SK-N-SH treated with all-trans-retinoic acid at 6 μM for 48 hours (cell line): ENCODE results near the gene ETF1.

Experiments used
- ATAC-seq: fragments of 200-7000 bp; cut with Tn5 transposase; 3 replicates; pipeline ENCODE4 v1.9.1; 2020; ENCODE audit warnings: mild to moderate bottlenecking, moderate library complexity
- ARNTL ChIP-seq: fragments of 450-650 bp; formaldehyde crosslinking; IDR thresholded peaks from 2 replicates; pipeline ENCODE4 v1.5.0; 2020; ENCODE audit warnings: low read depth, mild to moderate bottlenecking, moderate library complexity, borderline replicate concordance
- BACH2 ChIP-seq: fragments of 250-450 bp; sonication (Bioruptor Pico); IDR thresholded peaks from 2 replicates; pipeline ENCODE4 v1.9.0; 2021; ENCODE audit warnings: mild to moderate bottlenecking, borderline replicate concordance
- CSDC2 ChIP-seq: fragments of 250-450 bp; sonication (Bioruptor Pico); IDR thresholded peaks from 2 replicates; pipeline ENCODE4 v1.5.0; 2020; ENCODE audit warnings: mild to moderate bottlenecking, moderate library complexity
- ESRRG ChIP-seq: fragments of 250-450 bp; sonication (Bioruptor Pico); IDR thresholded peaks from 2 replicates; pipeline ENCODE4 v1.6.1; 2021; ENCODE audit warnings: mild to moderate bottlenecking
- GLIS3 ChIP-seq: fragments of 250-450 bp; sonication (Bioruptor Pico); IDR thresholded peaks from 2 replicates; pipeline ENCODE4 v1.5.0; 2020; ENCODE audit warnings: mild to moderate bottlenecking, moderate library complexity
- ISL1 ChIP-seq: fragments of 250-450 bp; sonication (Bioruptor Pico); IDR thresholded peaks from 2 replicates; pipeline ENCODE4 v2.1.2; 2022; ENCODE audit warnings: mild to moderate bottlenecking, moderate library complexity
- OSR1 ChIP-seq: fragments of 250-450 bp; sonication (Bioruptor Pico); IDR thresholded peaks from 2 replicates; pipeline ENCODE4 v1.8.0; 2022; ENCODE audit warnings: moderate library complexity, mild to moderate bottlenecking, inconsistent platforms
- RARB ChIP-seq: fragments of 250-450 bp; sonication (Bioruptor Pico); IDR thresholded peaks from 2 replicates; pipeline ENCODE4 v1.8.0; 2021; ENCODE audit warnings: mild to moderate bottlenecking, moderate library complexity
- SNAI2 ChIP-seq: fragments of 250-450 bp; sonication (Bioruptor Pico); IDR thresholded peaks from 2 replicates; pipeline ENCODE4 v1.5.0; 2020; ENCODE audit warnings: mild to moderate bottlenecking, moderate library complexity
- TCF4 ChIP-seq: fragments of 250-450 bp; sonication (Bioruptor Pico); IDR thresholded peaks from 2 replicates; pipeline ENCODE4 v1.8.0; 2021; ENCODE audit warnings: mild to moderate bottlenecking, moderate library complexity, borderline replicate concordance
- TOX ChIP-seq: fragments of 250-450 bp; sonication (Bioruptor Pico); IDR thresholded peaks from 2 replicates; pipeline ENCODE4 v1.8.0; 2021; ENCODE audit warnings: mild to moderate bottlenecking, moderate library complexity, borderline replicate concordance
- ZC3H10 ChIP-seq: fragments of 250-450 bp; sonication (Bioruptor Pico); IDR thresholded peaks from 2 replicates; pipeline ENCODE4 v1.5.1; 2021; ENCODE audit warnings: mild to moderate bottlenecking, moderate library complexity
- ZFP3 ChIP-seq: fragments of 250-450 bp; sonication (Bioruptor Pico); IDR thresholded peaks from 2 replicates; pipeline ENCODE4 v1.5.0; 2020; ENCODE audit warnings: mild to moderate bottlenecking, moderate library complexity
- ZFP30 ChIP-seq: fragments of 450-650 bp; formaldehyde crosslinking; IDR thresholded peaks from 2 replicates; pipeline ENCODE4 v1.5.0; 2022; ENCODE audit warnings: mild to moderate bottlenecking, moderate library complexity
- ZNF565 ChIP-seq: fragments of 450-650 bp; formaldehyde crosslinking; conservative IDR thresholded peaks from 2 replicates; pipeline ENCODE4 v1.5.0; 2020; ENCODE audit warnings: low read depth, mild to moderate bottlenecking, moderate library complexity
- ZNF70 ChIP-seq: fragments of 450-650 bp; formaldehyde crosslinking; IDR thresholded peaks from 2 replicates; pipeline ENCODE4 v1.5.0; 2020; ENCODE audit warnings: mild to moderate bottlenecking, moderate library complexity
- ZNF8 ChIP-seq: fragments of 450-650 bp; formaldehyde crosslinking; IDR thresholded peaks from 2 replicates; pipeline ENCODE4 v1.5.0; 2020; ENCODE audit warnings: mild to moderate bottlenecking, moderate library complexity
- TF ChIP-seq, protein P1 (sequence below): fragments of 250-450 bp; sonication (Bioruptor Pico); IDR thresholded peaks from 2 replicates; pipeline ENCODE4 v1.8.0; 2021; ENCODE audit warnings: low read depth, mild to moderate bottlenecking, moderate library complexity, borderline replicate concordance
- TF ChIP-seq, protein P2 (sequence below): fragments of 250-450 bp; sonication (Bioruptor Pico); IDR thresholded peaks from 2 replicates; pipeline ENCODE4 v1.5.0; 2020; ENCODE audit warnings: mild to moderate bottlenecking, moderate library complexity
- TF ChIP-seq, protein P3 (sequence below): fragments of 250-450 bp; sonication (Bioruptor Pico); IDR thresholded peaks from 2 replicates; pipeline ENCODE4 v1.5.1; 2020; ENCODE audit warnings: low read depth, mild to moderate bottlenecking, moderate library complexity
- TF ChIP-seq, protein P4 (sequence below): fragments of 250-450 bp; sonication (Bioruptor Pico); IDR thresholded peaks from 2 replicates; pipeline ENCODE4 v1.8.0; 2020; ENCODE audit warnings: mild to moderate bottlenecking, moderate library complexity, borderline replicate concordance

The ETF1 gene

DNA sequence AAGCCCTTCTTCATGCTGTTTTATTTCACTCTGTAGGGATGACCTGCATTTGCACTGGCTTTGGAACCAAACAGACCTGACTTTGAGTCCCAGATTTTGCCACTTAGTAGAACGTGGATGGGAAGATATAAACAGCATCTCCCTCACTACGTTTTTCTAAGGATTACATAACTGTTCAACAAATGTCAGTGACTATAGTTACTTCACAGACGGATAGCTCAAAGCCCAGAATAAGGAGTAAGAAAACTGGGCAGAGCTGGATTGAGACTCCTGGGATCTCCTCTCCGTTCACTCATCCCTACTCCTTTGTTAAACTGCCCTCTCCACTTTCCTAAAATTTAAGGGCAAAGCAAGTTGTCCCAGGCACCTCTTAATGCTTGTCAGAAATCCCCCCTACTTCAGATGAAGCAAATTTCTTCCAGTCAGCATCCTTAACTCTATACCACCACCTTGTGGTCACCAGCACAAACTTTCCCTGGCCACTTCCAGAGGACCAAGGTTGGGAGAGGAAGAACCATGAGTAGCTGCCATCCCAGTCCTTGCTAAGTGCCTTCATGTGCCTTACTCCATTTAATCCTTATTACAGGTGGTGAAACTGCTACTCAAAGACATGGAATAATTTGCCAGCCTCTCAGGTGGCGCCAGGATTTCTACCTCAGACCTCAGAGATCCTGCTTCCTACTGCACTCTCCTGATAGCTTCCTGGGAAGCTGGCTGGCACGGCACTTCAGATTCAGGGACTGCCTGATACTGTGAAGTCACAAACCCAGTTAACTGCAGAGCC lies 39.4 kb downstream of the ETF1 start:
- ATAC-seq = peak; percentile 85

DNA sequence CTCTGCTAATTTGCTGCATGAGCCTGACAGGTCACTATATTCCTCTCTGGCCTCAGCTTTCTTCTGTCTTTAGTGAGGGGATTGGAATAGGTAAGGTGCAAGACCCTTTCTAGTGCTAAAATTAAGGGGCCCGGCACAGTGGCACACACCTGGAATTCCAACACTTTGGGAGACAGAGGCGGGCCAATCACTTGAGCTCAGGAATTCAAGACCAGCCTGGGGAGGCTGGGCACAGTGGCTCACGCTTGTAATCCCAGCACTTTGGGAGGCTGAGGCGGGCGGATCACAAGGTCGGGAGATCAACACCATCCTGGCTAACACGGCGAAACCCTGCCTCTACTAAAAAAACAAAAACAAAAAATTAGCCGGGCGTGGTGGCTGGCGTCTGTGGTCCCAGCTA lies 40.5 kb downstream of the ETF1 start:
- ATAC-seq = no peak
- TF ChIP-seq GLIS3 (no peak), ARNTL (CRISPR knock-in tag) (no peak), ZNF70 (CRISPR knock-in tag) (no peak), SNAI2 (CRISPR knock-in tag) (no peak), OSR1 (CRISPR knock-in tag) (no peak), ZC3H10 (CRISPR knock-in tag) (no peak), ZFP3 (CRISPR knock-in tag) (no peak)
- TF ChIP-seq, protein P1, sequence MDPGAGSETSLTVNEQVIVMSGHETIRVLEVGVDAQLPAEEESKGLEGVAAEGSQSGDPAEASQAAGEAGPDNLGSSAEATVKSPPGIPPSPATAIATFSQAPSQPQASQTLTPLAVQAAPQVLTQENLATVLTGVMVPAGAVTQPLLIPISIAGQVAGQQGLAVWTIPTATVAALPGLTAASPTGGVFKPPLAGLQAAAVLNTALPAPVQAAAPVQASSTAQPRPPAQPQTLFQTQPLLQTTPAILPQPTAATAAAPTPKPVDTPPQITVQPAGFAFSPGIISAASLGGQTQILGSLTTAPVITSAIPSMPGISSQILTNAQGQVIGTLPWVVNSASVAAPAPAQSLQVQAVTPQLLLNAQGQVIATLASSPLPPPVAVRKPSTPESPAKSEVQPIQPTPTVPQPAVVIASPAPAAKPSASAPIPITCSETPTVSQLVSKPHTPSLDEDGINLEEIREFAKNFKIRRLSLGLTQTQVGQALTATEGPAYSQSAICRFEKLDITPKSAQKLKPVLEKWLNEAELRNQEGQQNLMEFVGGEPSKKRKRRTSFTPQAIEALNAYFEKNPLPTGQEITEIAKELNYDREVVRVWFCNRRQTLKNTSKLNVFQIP (CRISPR knock-in tag) = no peak

More for the DNA sequence above, 39.4 kb downstream of the ETF1 start:
- TF ChIP-seq TOX (CRISPR knock-in tag) (no peak), ZNF565 (CRISPR knock-in tag) (no peak), ZFP3 (CRISPR knock-in tag) (no peak), ARNTL (CRISPR knock-in tag) (no peak), TCF4 (CRISPR knock-in tag) (no peak), ESRRG (CRISPR knock-in tag) (no peak), CSDC2 (no peak), GLIS3 (no peak), ZC3H10 (CRISPR knock-in tag) (no peak), OSR1 (CRISPR knock-in tag) (no peak), ISL1 (CRISPR knock-in tag) (no peak)
- TF ChIP-seq, protein P2, sequence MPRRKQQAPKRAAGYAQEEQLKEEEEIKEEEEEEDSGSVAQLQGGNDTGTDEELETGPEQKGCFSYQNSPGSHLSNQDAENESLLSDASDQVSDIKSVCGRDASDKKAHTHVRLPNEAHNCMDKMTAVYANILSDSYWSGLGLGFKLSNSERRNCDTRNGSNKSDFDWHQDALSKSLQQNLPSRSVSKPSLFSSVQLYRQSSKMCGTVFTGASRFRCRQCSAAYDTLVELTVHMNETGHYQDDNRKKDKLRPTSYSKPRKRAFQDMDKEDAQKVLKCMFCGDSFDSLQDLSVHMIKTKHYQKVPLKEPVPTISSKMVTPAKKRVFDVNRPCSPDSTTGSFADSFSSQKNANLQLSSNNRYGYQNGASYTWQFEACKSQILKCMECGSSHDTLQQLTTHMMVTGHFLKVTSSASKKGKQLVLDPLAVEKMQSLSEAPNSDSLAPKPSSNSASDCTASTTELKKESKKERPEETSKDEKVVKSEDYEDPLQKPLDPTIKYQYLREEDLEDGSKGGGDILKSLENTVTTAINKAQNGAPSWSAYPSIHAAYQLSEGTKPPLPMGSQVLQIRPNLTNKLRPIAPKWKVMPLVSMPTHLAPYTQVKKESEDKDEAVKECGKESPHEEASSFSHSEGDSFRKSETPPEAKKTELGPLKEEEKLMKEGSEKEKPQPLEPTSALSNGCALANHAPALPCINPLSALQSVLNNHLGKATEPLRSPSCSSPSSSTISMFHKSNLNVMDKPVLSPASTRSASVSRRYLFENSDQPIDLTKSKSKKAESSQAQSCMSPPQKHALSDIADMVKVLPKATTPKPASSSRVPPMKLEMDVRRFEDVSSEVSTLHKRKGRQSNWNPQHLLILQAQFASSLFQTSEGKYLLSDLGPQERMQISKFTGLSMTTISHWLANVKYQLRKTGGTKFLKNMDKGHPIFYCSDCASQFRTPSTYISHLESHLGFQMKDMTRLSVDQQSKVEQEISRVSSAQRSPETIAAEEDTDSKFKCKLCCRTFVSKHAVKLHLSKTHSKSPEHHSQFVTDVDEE = no peak

DNA sequence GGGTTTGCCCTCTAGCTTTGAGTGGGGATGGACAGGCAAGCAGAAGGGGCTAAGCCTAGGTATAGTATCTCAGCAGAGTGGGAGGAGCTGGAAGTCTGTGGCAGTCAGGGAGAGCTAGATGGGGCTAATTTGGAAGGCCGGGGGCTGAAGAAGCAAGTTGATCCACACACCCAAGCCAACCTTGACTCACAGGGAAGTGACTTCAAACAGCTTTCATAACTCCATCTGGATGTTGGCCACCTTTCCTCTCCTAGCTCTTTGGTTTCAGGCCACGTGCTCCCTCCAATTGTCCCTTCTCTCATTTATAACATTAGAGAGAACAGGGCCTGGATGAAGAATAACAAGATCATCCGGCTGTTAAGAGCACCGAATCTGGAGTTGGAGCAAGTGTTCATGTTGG lies 40.9 kb downstream of the ETF1 start:
- ATAC-seq = no peak
- TF ChIP-seq, protein P2 = no peak
- TF ChIP-seq BACH2 (CRISPR knock-in tag) = no peak
- TF ChIP-seq ISL1 (CRISPR knock-in tag) = no peak
- no peak for TF ChIP-seq ZC3H10 (CRISPR knock-in tag)
- no peak for TF ChIP-seq ZNF565 (CRISPR knock-in tag)
- TF ChIP-seq, protein P3, sequence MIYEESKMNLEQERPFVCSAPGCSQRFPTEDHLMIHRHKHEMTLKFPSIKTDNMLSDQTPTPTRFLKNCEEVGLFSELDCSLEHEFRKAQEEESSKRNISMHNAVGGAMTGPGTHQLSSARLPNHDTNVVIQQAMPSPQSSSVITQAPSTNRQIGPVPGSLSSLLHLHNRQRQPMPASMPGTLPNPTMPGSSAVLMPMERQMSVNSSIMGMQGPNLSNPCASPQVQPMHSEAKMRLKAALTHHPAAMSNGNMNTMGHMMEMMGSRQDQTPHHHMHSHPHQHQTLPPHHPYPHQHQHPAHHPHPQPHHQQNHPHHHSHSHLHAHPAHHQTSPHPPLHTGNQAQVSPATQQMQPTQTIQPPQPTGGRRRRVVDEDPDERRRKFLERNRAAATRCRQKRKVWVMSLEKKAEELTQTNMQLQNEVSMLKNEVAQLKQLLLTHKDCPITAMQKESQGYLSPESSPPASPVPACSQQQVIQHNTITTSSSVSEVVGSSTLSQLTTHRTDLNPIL (CRISPR knock-in tag) = no peak
- no peak for TF ChIP-seq CSDC2
- TF ChIP-seq RARB (CRISPR knock-in tag) = no peak
- no peak for TF ChIP-seq TOX (CRISPR knock-in tag)
- TF ChIP-seq, protein P4, sequence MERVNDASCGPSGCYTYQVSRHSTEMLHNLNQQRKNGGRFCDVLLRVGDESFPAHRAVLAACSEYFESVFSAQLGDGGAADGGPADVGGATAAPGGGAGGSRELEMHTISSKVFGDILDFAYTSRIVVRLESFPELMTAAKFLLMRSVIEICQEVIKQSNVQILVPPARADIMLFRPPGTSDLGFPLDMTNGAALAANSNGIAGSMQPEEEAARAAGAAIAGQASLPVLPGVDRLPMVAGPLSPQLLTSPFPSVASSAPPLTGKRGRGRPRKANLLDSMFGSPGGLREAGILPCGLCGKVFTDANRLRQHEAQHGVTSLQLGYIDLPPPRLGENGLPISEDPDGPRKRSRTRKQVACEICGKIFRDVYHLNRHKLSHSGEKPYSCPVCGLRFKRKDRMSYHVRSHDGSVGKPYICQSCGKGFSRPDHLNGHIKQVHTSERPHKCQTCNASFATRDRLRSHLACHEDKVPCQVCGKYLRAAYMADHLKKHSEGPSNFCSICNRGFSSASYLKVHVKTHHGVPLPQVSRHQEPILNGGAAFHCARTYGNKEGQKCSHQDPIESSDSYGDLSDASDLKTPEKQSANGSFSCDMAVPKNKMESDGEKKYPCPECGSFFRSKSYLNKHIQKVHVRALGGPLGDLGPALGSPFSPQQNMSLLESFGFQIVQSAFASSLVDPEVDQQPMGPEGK (CRISPR knock-in tag) = no peak
- TF ChIP-seq ZFP3 (CRISPR knock-in tag) = no peak
- no peak for TF ChIP-seq GLIS3
- no peak for TF ChIP-seq OSR1 (CRISPR knock-in tag)
- TF ChIP-seq ZFP30 (CRISPR knock-in tag) = no peak
- no peak for TF ChIP-seq ZNF8 (CRISPR knock-in tag)
- TF ChIP-seq SNAI2 (CRISPR knock-in tag) = no peak
- TF ChIP-seq, all 23 proteins: peak for 0
